ENCODE measurements around the gene SMPDL3B. TPM values are rescaled to one million over a fixed set of nuclear protein-coding genes. Genes with fewer than 3 reads are reported as not detected.

The SMPDL3B gene
- total and polyA plus RNA-seq, 2 of the 13 experiments (the other 11 are each of a cell fraction or from before 2014, with no cell fraction given), result 0.29 to 1.3 TPM

DNA sequence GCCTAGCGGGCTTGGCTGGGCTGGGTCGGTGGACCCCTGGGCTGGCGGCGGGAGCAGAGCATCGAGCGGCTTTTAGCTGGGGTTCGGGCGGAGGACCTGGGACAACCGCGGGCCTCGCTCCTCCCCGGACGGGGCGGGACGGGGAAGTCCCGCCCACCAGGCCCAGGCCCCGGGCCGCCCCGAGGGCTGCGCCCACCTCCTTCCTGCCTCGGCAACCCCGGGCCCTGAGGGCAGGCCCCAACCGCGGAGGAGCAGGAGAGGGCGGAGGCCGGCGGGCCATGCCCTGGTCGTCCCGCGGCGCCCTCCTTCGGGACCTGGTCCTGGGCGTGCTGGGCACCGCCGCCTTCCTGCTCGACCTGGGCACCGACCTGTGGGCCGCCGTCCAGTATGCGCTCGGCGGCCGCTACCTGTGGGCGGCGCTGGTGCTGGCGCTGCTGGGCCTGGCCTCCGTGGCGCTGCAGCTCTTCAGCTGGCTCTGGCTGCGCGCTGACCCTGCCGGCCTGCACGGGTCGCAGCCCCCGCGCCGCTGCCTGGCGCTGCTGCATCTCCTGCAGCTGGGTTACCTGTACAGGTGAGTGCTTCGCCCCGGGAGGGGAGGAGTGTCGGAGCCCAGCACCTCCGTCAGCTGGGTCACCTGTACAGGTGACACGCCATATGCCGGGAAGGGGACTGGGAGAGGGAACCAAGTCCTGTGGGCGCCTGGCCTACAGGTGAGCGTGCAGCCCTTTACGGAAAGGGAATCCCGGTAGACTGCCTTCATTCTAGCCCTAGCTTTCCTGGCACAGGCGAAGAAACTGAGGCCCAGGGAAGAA, 25.2 kb downstream of the SMPDL3B start, which contains the start of gene XKR8 (continued):
- TF ChIP-seq CCDC6 (CRISPR knock-in tag; IDR thresholded peaks at IDR 0.05) (peak; percentile 69; the same call in 1 of the 2 replicates), ZMYM4 (CRISPR knock-in tag; IDR thresholded peaks at IDR 0.05) (peak; percentile 59; the same call in 1 of the 2 replicates), ZFP1 (CRISPR knock-in tag; IDR thresholded peaks at IDR 0.05) (no peak), FOXC1 (CRISPR knock-in tag; IDR thresholded peaks at IDR 0.05; ENCODE audit: borderline replicate concordance) (no peak), HNRNPL (IDR thresholded peaks at IDR 0.05; ENCODE audit: low read depth, low read length) (0 out of 2 replicates have a peak, but pooled peaks have one; percentile 30), KAT2B (IDR thresholded peaks at IDR 0.05; ENCODE audit: borderline replicate concordance, low read depth, low read length) (no peak), CENPX (CRISPR knock-in tag; IDR thresholded peaks at IDR 0.05) (no peak), ARNT2 (CRISPR knock-in tag; IDR thresholded peaks at IDR 0.05; ENCODE audit: low read depth) (peak; percentile 32; the same call in 1 of the 2 replicates), KDM5A (IDR thresholded peaks at IDR 0.05; ENCODE audit: borderline replicate concordance, low read length) (no peak), TCF12 (IDR thresholded peaks at IDR 0.05) (no peak), TCF12 (CRISPR knock-in tag; IDR thresholded peaks at IDR 0.05) (peak; percentile 21; the same call in 1 of the 2 replicates), ZNF678 (CRISPR knock-in tag; IDR thresholded peaks at IDR 0.05) (no peak)
- TF ChIP-seq, protein P1, sequence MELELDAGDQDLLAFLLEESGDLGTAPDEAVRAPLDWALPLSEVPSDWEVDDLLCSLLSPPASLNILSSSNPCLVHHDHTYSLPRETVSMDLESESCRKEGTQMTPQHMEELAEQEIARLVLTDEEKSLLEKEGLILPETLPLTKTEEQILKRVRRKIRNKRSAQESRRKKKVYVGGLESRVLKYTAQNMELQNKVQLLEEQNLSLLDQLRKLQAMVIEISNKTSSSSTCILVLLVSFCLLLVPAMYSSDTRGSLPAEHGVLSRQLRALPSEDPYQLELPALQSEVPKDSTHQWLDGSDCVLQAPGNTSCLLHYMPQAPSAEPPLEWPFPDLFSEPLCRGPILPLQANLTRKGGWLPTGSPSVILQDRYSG (CRISPR knock-in tag; IDR thresholded peaks at IDR 0.05), result no peak
- TF ChIP-seq, protein P2, sequence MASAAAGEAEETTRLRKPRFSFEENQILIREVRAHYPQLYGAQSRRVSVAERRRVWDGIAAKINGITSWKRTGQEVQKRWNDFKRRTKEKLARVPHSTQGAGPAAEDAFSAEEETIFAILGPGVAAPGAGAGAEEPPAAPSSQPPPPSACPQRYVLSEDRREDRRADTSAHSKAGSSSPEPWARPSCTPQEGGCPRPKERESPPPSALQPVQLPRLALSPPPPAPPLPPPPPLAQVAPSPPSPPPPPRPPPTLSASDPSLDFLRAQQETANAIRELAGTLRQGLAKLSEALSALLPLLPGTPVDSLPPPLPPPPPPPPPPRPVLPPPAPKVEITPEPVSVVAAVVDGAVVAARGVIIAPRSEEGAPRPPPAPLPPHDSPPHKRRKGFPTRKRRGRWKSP (CRISPR knock-in tag; IDR thresholded peaks at IDR 0.05), result peak; percentile 90; the same call in 1 of the 2 replicates
- TF ChIP-seq, protein P3, sequence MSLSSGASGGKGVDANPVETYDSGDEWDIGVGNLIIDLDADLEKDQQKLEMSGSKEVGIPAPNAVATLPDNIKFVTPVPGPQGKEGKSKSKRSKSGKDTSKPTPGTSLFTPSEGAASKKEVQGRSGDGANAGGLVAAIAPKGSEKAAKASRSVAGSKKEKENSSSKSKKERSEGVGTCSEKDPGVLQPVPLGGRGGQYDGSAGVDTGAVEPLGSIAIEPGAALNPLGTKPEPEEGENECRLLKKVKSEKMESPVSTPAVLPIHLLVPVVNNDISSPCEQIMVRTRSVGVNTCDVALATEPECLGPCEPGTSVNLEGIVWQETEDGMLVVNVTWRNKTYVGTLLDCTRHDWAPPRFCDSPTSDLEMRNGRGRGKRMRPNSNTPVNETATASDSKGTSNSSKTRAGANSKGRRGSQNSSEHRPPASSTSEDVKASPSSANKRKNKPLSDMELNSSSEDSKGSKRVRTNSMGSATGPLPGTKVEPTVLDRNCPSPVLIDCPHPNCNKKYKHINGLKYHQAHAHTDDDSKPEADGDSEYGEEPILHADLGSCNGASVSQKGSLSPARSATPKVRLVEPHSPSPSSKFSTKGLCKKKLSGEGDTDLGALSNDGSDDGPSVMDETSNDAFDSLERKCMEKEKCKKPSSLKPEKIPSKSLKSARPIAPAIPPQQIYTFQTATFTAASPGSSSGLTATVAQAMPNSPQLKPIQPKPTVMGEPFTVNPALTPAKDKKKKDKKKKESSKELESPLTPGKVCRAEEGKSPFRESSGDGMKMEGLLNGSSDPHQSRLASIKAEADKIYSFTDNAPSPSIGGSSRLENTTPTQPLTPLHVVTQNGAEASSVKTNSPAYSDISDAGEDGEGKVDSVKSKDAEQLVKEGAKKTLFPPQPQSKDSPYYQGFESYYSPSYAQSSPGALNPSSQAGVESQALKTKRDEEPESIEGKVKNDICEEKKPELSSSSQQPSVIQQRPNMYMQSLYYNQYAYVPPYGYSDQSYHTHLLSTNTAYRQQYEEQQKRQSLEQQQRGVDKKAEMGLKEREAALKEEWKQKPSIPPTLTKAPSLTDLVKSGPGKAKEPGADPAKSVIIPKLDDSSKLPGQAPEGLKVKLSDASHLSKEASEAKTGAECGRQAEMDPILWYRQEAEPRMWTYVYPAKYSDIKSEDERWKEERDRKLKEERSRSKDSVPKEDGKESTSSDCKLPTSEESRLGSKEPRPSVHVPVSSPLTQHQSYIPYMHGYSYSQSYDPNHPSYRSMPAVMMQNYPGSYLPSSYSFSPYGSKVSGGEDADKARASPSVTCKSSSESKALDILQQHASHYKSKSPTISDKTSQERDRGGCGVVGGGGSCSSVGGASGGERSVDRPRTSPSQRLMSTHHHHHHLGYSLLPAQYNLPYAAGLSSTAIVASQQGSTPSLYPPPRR (CRISPR knock-in tag; IDR thresholded peaks at IDR 0.05; ENCODE audit: borderline replicate concordance), result no peak
- TF ChIP-seq, protein P4, sequence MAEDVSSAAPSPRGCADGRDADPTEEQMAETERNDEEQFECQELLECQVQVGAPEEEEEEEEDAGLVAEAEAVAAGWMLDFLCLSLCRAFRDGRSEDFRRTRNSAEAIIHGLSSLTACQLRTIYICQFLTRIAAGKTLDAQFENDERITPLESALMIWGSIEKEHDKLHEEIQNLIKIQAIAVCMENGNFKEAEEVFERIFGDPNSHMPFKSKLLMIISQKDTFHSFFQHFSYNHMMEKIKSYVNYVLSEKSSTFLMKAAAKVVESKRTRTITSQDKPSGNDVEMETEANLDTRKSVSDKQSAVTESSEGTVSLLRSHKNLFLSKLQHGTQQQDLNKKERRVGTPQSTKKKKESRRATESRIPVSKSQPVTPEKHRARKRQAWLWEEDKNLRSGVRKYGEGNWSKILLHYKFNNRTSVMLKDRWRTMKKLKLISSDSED (CRISPR knock-in tag; IDR thresholded peaks at IDR 0.05), result no peak
